B cell (primary cell): ENCODE measurements around the gene SH2D4B.

Experiments
- EZH2 ChIP-seq: IDR thresholded peaks from 2 replicates; pipeline ENCODE4 v1.6.1; 2012; ENCODE audit warnings: borderline replicate concordance, low read depth, mild to moderate bottlenecking, moderate library complexity, low read length; ENCODE audit not compliant: insufficient read depth, poor library complexity, severe bottlenecking
- TF ChIP-seq, protein P1 (sequence below): fragments of 200-600 bp; IDR thresholded peaks from one replicate; pipeline ENCODE4 v1.8.0; 2022; ENCODE audit warnings: antibody characterized with exemption, mild to moderate bottlenecking

DNA sequence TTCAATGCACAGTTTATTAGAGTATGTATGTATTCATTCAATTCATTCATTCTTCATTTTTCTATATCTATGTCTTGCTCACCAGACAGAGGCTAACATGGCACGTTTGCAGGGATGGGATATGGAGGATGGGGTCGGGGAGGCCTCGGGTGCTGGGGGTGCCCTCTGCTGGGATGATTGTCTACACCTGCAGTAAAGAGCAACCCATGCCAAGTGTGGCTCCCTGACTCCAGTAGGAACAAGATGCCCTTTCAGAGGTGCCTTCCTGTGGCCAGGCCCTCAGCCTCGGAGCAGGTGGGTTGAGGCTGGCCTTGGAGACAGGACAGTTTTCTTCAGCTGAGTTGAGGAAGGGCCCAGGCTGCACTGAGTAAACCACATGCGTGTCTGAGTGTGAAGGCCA lies 157.2 kb downstream of the SH2D4B start:
- TF ChIP-seq, protein P1, sequence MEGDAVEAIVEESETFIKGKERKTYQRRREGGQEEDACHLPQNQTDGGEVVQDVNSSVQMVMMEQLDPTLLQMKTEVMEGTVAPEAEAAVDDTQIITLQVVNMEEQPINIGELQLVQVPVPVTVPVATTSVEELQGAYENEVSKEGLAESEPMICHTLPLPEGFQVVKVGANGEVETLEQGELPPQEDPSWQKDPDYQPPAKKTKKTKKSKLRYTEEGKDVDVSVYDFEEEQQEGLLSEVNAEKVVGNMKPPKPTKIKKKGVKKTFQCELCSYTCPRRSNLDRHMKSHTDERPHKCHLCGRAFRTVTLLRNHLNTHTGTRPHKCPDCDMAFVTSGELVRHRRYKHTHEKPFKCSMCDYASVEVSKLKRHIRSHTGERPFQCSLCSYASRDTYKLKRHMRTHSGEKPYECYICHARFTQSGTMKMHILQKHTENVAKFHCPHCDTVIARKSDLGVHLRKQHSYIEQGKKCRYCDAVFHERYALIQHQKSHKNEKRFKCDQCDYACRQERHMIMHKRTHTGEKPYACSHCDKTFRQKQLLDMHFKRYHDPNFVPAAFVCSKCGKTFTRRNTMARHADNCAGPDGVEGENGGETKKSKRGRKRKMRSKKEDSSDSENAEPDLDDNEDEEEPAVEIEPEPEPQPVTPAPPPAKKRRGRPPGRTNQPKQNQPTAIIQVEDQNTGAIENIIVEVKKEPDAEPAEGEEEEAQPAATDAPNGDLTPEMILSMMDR: no peak
- TF ChIP-seq EZH2: no peak
